WERI-Rb-1 (cell line): ENCODE results near the gene PLXNB3.

Experiments used
- DNase-seq: peaks from one replicate; pipeline ENCODE4 v3.0.0-alpha.2; 2020
- H3K27ac ChIP-seq: fragments of 250-450 bp; sonication (Bioruptor Pico); 2 replicates; pipeline ENCODE4 v1.5.1; 2020; ENCODE audit warnings: mild to moderate bottlenecking, moderate library complexity
- H3K27me3 ChIP-seq: fragments of 250-450 bp; sonication (Bioruptor Pico); 2 replicates; pipeline ENCODE4 v1.5.1; 2021; ENCODE audit warnings: mild to moderate bottlenecking, low read depth, moderate library complexity; ENCODE audit not compliant: insufficient read depth, severe bottlenecking
- H3K36me3 ChIP-seq: fragments of 250-450 bp; sonication (Bioruptor Pico); 2 replicates; pipeline ENCODE4 v1.5.1; 2020; ENCODE audit warnings: mild to moderate bottlenecking, moderate library complexity
- H3K4me3 ChIP-seq: 2 replicates; pipeline ENCODE4 v1.5.1; 2011; ENCODE audit warnings: low read depth, mild to moderate bottlenecking, control low read depth, low read length
- H3K9me3 ChIP-seq: fragments of 250-450 bp; sonication (Bioruptor Pico); 2 replicates; pipeline ENCODE4 v1.5.1; 2021; ENCODE audit warnings: mild to moderate bottlenecking, moderate library complexity; ENCODE audit not compliant: severe bottlenecking
- TF ChIP-seq, protein P1 (sequence below): IDR thresholded peaks from 2 replicates; pipeline ENCODE4 v1.5.1; 2011; ENCODE audit warnings: low read depth, mild to moderate bottlenecking, control low read depth, inconsistent platforms, low read length

The PLXNB3 gene

DNA sequence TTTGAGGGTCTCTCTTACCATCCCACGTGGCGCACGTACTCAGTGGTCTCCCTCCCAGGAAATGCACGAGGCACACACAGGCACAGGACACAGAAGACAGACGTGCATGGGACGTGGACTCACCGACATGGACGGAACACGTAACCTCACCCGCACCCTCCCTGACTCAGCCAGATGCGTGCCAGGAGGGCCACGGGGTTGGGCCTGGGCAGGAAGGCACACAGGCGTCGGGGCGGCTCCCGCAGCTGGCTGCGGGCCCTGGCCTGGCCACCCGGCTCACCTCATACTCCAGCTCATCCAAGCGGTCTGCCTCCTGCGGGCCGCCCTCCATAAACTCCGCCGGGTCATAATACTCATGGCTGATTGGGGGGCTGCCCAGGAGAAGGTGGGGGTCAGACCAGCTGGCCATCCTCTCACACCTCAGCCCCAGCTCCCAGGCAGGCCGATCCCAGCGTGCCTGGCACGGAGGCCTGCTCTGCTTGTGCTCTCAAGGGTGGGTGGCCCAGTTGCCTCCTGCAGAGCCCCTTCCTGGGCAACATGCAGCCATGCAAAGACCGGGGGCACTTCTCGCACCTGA, 43.0 kb downstream of the PLXNB3 start:
- DNase-seq = no peak
- TF ChIP-seq, protein P1, sequence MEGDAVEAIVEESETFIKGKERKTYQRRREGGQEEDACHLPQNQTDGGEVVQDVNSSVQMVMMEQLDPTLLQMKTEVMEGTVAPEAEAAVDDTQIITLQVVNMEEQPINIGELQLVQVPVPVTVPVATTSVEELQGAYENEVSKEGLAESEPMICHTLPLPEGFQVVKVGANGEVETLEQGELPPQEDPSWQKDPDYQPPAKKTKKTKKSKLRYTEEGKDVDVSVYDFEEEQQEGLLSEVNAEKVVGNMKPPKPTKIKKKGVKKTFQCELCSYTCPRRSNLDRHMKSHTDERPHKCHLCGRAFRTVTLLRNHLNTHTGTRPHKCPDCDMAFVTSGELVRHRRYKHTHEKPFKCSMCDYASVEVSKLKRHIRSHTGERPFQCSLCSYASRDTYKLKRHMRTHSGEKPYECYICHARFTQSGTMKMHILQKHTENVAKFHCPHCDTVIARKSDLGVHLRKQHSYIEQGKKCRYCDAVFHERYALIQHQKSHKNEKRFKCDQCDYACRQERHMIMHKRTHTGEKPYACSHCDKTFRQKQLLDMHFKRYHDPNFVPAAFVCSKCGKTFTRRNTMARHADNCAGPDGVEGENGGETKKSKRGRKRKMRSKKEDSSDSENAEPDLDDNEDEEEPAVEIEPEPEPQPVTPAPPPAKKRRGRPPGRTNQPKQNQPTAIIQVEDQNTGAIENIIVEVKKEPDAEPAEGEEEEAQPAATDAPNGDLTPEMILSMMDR = no peak
- Histone ChIP-seq H3K27ac (no peak overlapping the region), H3K4me3 (no peak overlapping the region), H3K36me3 (peaks cover 5% of the 10 kb centered on the region), H3K27me3 (peaks cover 27% of the 10 kb centered on the region), H3K9me3 (no peaks in the 10 kb centered on the region)

DNA sequence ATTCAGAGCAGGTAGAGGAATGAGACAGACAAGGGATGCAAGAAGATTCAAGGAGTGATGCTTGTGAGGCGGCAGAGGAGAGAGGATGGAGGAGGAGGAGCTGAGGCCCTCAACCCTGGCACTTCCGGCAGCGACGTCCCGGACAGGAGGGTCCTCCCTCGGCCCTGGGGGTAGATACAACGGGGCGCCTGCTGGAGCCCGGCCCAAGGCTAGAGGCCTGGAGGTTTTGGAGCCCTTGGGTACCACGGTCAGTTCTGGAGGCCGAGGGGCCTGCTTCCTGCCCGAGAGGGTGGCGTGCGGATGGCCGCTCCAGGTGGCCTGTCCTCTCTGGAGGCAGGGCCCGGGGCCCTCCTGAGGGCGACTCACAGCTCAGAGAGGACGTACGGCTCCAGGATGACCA, 43.9 kb downstream of the PLXNB3 start:
- TF ChIP-seq, protein P1 = no peak
- Histone ChIP-seq H3K27me3 (peaks cover 26% of the 10 kb centered on the region), H3K9me3 (no peaks in the 10 kb centered on the region), H3K36me3 (peaks cover 5% of the 10 kb centered on the region), H3K4me3 (no peak overlapping the region), H3K27ac (no peak overlapping the region)
- no peak for DNase-seq

DNA sequence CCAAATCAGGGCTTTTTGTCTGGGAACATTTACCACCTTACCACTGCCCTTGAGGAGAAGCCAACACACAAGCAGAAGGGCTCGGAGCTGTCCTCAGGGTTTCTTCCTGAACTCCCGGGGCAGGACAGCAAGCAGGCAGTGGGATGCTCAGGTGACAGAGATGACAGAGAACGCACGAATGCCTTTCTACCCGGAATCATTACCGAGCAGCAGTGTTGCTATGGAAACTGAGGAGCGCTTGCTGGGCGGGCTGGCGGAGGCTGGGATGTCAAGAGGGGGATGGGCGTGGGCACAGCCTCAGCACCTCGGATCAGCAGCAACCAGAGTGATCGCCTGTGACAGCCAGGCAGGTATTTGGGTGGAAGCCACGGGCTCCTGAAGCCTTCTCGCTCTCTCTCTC, 48.2 kb downstream of the PLXNB3 start:
- TF ChIP-seq, protein P1 = no peak
- peaks cover 12% of the 10 kb centered on the region for H3K27me3 ChIP-seq
- H3K36me3 ChIP-seq = no peaks in the 10 kb centered on the region
- no peak overlapping the region for H3K27ac ChIP-seq
- DNase-seq = no peak
- H3K4me3 ChIP-seq = no peak overlapping the region
- H3K9me3 ChIP-seq = no peaks in the 10 kb centered on the region

DNA sequence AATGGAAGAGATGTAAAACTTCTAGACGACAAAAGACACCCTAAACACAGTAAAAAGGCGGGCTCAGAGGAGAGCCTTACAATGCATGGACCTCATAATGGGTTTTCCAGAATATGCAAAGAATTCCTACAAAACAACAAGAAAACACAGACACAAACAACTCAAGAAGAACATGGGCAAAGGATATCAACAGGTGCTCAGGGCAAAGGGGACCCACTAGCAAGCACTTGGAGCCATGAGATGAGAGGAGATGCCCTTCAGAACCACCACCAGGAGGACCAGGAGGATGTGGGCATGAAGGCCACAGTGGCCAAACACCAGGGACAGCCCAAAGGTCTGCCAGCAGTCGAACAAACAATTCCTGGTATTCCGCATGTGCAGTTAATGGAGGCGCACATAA, 49.1 kb downstream of the PLXNB3 start:
- Histone ChIP-seq H3K36me3 (no peaks in the 10 kb centered on the region), H3K9me3 (no peaks in the 10 kb centered on the region), H3K27ac (no peak overlapping the region), H3K4me3 (no peak overlapping the region), H3K27me3 (peaks cover 16% of the 10 kb centered on the region)
- DNase-seq = no peak
- TF ChIP-seq, protein P1 = no peak

DNA sequence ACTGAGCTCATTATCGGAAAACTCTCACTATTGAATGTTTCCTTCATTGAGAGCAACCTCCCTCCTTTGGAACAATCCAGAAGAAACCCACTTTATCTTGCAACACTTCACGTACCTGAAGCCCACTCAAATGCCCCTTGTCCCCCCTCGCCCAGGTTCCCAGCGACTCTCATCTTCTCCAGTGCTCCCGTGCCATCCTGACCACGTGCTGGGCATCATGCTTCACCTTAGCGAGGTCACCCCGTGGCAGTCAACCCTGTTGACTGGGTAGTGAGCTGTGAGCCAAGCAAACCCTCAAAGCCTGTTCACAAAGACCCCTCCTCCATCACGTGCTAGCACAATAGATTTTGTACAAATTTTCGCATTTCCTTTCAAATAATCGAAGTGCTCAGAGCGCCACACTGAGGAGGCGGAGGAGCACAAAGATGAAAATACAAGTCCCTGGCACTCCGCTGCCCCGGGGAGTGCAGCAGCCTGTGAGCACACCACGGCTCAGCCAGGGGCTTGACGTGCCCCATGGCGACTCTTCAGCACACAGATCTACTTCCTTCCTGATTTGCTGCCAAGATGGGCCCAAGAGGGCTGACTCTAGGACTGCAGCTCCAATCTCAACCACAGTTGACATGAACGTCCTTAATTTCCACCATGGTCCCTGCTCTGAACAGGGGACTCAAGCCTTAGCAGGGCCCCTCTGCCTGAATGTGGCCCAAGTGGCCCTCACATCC, 50.7 kb downstream of the PLXNB3 start:
- Histone ChIP-seq H3K9me3 (no peaks in the 10 kb centered on the region), H3K36me3 (no peaks in the 10 kb centered on the region), H3K27me3 (peaks cover 22% of the 10 kb centered on the region), H3K4me3 (no peak overlapping the region), H3K27ac (no peak overlapping the region)
- TF ChIP-seq, protein P1 = no peak
- no peak for DNase-seq
